H9 (cell line): ENCODE data around the gene HOGA1. TPM values are rescaled to one million over a fixed set of nuclear protein-coding genes. Genes with fewer than 3 reads are reported as not detected.

Experiments used
- DNase-seq: peaks from one replicate; pipeline ENCODE4 v3.0.0-alpha.2; 2017
- H2AFZ ChIP-seq: one replicate; pipeline ENCODE4 v1.6.1; 2013; ENCODE audit warnings: mild to moderate bottlenecking, low read length, control low read depth, moderate library complexity
- H2AK5ac ChIP-seq: 2 replicates; pipeline ENCODE4 v1.6.1; 2013; ENCODE audit warnings: low read length, control low read depth, mixed read lengths; ENCODE audit not compliant: insufficient read length
- H2BK120ac ChIP-seq: one replicate; pipeline ENCODE4 v1.6.1; 2013; ENCODE audit warnings: low read depth, mild to moderate bottlenecking, low read length, control low read depth, inconsistent platforms; ENCODE audit not compliant: poor library complexity, severe bottlenecking
- H2BK12ac ChIP-seq: 2 replicates; pipeline ENCODE4 v1.6.1; 2013; ENCODE audit warnings: low read length, control low read depth, mixed read lengths, low read depth; ENCODE audit not compliant: insufficient read length
- H2BK15ac ChIP-seq: 2 replicates; pipeline ENCODE4 v1.6.1; 2013; ENCODE audit warnings: low read depth, low read length, control low read depth
- H2BK20ac ChIP-seq: one replicate; pipeline ENCODE4 v1.6.1; 2013; ENCODE audit warnings: low read depth, mild to moderate bottlenecking, low read length, control low read depth, inconsistent platforms; ENCODE audit not compliant: poor library complexity, severe bottlenecking
- H2BK5ac ChIP-seq: 2 replicates; pipeline ENCODE4 v1.6.1; 2013; ENCODE audit warnings: low read length, control low read depth, mixed read lengths; ENCODE audit not compliant: insufficient read length
- H3K14ac ChIP-seq: 2 replicates; pipeline ENCODE4 v1.6.1; 2013; ENCODE audit warnings: low read length, control low read depth; ENCODE audit not compliant: insufficient read depth
- H3K18ac ChIP-seq: 2 replicates; pipeline ENCODE4 v1.6.1; 2013; ENCODE audit warnings: low read depth, mild to moderate bottlenecking, mixed read lengths, low read length, control low read depth; ENCODE audit not compliant: insufficient read length
- H3K23ac ChIP-seq: 2 replicates; pipeline ENCODE4 v1.6.1; 2013; ENCODE audit warnings: low read length, control low read depth, mixed read lengths, low read depth; ENCODE audit not compliant: insufficient read length
- H3K23me2 ChIP-seq: 2 replicates; pipeline ENCODE4 v1.6.1; 2013; ENCODE audit warnings: low read depth, mild to moderate bottlenecking, mixed read lengths, low read length, control low read depth; ENCODE audit not compliant: insufficient read length, poor library complexity, severe bottlenecking
- H3K27ac ChIP-seq: 2 replicates; pipeline ENCODE4 v1.5.1; 2013; ENCODE audit warnings: low read length, control low read depth, mixed read lengths, low read depth; ENCODE audit not compliant: insufficient read length
- H3K27me3 ChIP-seq: 2 replicates; pipeline ENCODE4 v1.6.1; 2013; ENCODE audit warnings: low read length, control low read depth, inconsistent platforms; ENCODE audit not compliant: insufficient read depth
- H3K4ac ChIP-seq: 2 replicates; pipeline ENCODE4 v1.6.1; 2013; ENCODE audit warnings: low read depth, mild to moderate bottlenecking, control low read depth, inconsistent platforms, low read length, moderate library complexity
- H3K4me1 ChIP-seq: 2 replicates; pipeline ENCODE4 v1.6.1; 2013; ENCODE audit warnings: low read length, control low read depth, inconsistent platforms; ENCODE audit not compliant: insufficient read depth
- H3K4me2 ChIP-seq: 2 replicates; pipeline ENCODE4 v1.6.1; 2013; ENCODE audit warnings: low read length, control low read depth, mixed read lengths; ENCODE audit not compliant: insufficient read length, insufficient read depth
- H3K56ac ChIP-seq: 2 replicates; pipeline ENCODE4 v1.6.1; 2013; ENCODE audit warnings: low read depth, mild to moderate bottlenecking, mixed read lengths, low read length, control low read depth; ENCODE audit not compliant: insufficient read length
- H3K79me1 ChIP-seq: 2 replicates; pipeline ENCODE4 v1.6.1; 2013; ENCODE audit warnings: low read depth, mild to moderate bottlenecking, moderate library complexity, low read length, control low read depth, inconsistent platforms; ENCODE audit not compliant: insufficient read depth, poor library complexity, severe bottlenecking
- H3K79me2 ChIP-seq: 2 replicates; pipeline ENCODE4 v1.6.1; 2013; ENCODE audit warnings: low read length, control low read depth, inconsistent platforms; ENCODE audit not compliant: insufficient read depth
- H3K9ac ChIP-seq: 2 replicates; pipeline ENCODE4 v1.6.1; 2013; ENCODE audit warnings: low read length, control low read depth, mixed read lengths; ENCODE audit not compliant: insufficient read length; ENCODE audit errors: extremely low read depth
- H3K9me3 ChIP-seq: one replicate; pipeline ENCODE4 v1.6.1; 2013; ENCODE audit warnings: low read depth, low read length, inconsistent platforms; ENCODE audit not compliant: control insufficient read depth
- H3T11ph ChIP-seq: one replicate; pipeline ENCODE4 v1.6.1; 2013; ENCODE audit warnings: mild to moderate bottlenecking, low read length, control low read depth, inconsistent platforms
- H4K20me1 ChIP-seq: one replicate; pipeline ENCODE4 v1.6.1; 2013; ENCODE audit not compliant: control insufficient read depth, insufficient read length, insufficient read depth
- H4K5ac ChIP-seq: 2 replicates; pipeline ENCODE4 v1.6.1; 2013; ENCODE audit warnings: low read depth, mild to moderate bottlenecking, mixed read lengths, low read length, control low read depth; ENCODE audit not compliant: insufficient read length
- H4K8ac ChIP-seq: replicated peaks from 2 replicates; pipeline ENCODE4 v1.6.1; 2013; ENCODE audit warnings: low read length, control low read depth, mixed read lengths, low read depth; ENCODE audit not compliant: insufficient read length
- H4K91ac ChIP-seq: 2 replicates; pipeline ENCODE4 v1.6.1; 2013; ENCODE audit warnings: low read depth, mild to moderate bottlenecking, moderate library complexity, mixed read lengths, low read length, control low read depth; ENCODE audit not compliant: insufficient read length
- H3K27ac Mint-ChIP-seq, 3 experiments: 2 replicates in 2 of 3; 3 replicates in 1 of 3; pipeline ENCODE4 v1.8.0; 2020 to 2021; ENCODE audit warnings: mixed read lengths in 3 of 3, mild to moderate bottlenecking in 1 of 3, moderate library complexity in 1 of 3
- H3K27me3 Mint-ChIP-seq: 2 replicates; pipeline ENCODE4 v1.8.0; 2021; ENCODE audit warnings: low read depth, mild to moderate bottlenecking, moderate library complexity, mixed read lengths
- H3K36me3 Mint-ChIP-seq, 3 experiments: 2 replicates in 2 of 3; 3 replicates in 1 of 3; pipeline ENCODE4 v1.8.0; 2020 to 2021; ENCODE audit warnings: low read depth in 3 of 3, mixed read lengths in 3 of 3; ENCODE audit not compliant: insufficient read depth in 1 of 3
- H3K4me1 Mint-ChIP-seq, 2 experiments: 2 replicates each; pipeline ENCODE4 v1.8.0; 2020; ENCODE audit warnings: mixed read lengths in 2 of 2
- H3K4me3 Mint-ChIP-seq, 2 experiments: 2 replicates in 1 of 2; 3 replicates in 1 of 2; pipeline ENCODE4 v1.8.0; 2020 to 2021; ENCODE audit warnings: mild to moderate bottlenecking in 2 of 2, mixed read lengths in 2 of 2, moderate library complexity in 1 of 2
- H3K9me3 Mint-ChIP-seq, 2 experiments: 2 replicates in 1 of 2; 3 replicates in 1 of 2; pipeline ENCODE4 v1.8.0; 2020; ENCODE audit warnings: mild to moderate bottlenecking in 2 of 2, mixed read lengths in 2 of 2, moderate library complexity in 1 of 2
- WGBS: extraction: QIAGEN DNeasy Blood & Tissue Kit; methylation state at CpG from one replicate; pipeline ENCODE4 v1.1.7; 2013; ENCODE audit warnings: missing lambda C conversion rate, low lambda C conversion rate, mixed read lengths; ENCODE audit not compliant: insufficient read length; ENCODE audit errors: extremely low coverage; 5-methylcytosine and 5-hydroxymethylcytosine counted together
- total RNA-seq: library from RNA; stranded (reverse); gene quantifications from 2 replicates; pipeline ENCODE4 v1.2.1, GENCODE V29; 2021
- TF ChIP-seq, protein P1 (sequence below): fragments of 200-600 bp; sonication (generic); conservative IDR thresholded peaks from 3 replicates; pipeline ENCODE4 v1.8.0; 2021; ENCODE audit warnings: antibody characterized with exemption, mild to moderate bottlenecking

HOGA1 gene
- total RNA-seq, 1 experiment from 2014 or later, result 0.79 TPM

DNA sequence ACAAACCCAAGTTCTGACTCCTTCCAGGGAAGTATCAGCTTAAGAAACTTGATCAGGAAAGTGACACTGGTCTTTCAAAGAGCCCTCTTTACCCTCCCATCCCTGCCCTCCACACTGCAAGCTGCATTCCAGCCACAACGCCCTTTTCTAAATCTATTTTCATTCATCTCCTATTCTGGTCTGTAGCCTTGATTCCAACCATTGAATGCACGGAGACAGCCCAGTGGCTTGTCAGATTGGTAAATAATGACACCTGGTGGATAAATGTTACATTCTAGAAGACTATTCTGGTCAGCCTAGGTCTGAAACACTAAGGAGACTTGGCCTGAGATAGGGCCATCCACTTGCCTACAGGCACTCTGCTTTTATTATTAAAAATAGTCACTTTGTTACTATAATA lies 28.2 kb downstream of the HOGA1 start:
- Histone ChIP-seq H4K20me1 (no peaks in the 10 kb centered on the region), H2BK5ac (no peak overlapping the region), H2BK15ac (no peak overlapping the region), H3K14ac (no peak overlapping the region), H2AFZ (no peak overlapping the region), H3K18ac (no peak overlapping the region), H3K9ac (no peak overlapping the region), H3K4me1 (no peaks in the 10 kb centered on the region), H3K4me2 (no peak overlapping the region), H3K79me2 (no peaks in the 10 kb centered on the region), H2BK12ac (no peak overlapping the region), H2BK120ac (no peak overlapping the region), H4K8ac (no peak overlapping the region), H3T11ph (no peak overlapping the region), H3K27me3 (no peaks in the 10 kb centered on the region), H4K91ac (no peak overlapping the region), H3K4ac (no peak overlapping the region), H3K56ac (no peak overlapping the region), H3K27ac (no peak overlapping the region), H3K23ac (no peak overlapping the region), H2AK5ac (no peak overlapping the region), H3K9me3 (no peaks in the 10 kb centered on the region), H4K5ac (no peak overlapping the region), H2BK20ac (no peak overlapping the region), H3K23me2 (no peaks in the 10 kb centered on the region), H3K79me1 (no peaks in the 10 kb centered on the region)
- Mint-ChIP-seq H3K27ac (no peak overlapping the region), H3K36me3 (0 out of 7 replicates have a peak, but pooled peaks cover 3 to 5% (median 4%) of the 10 kb centered on the region in 3 experiments), H3K9me3 (no peaks in the 10 kb centered on the region), H3K4me3 (no peak overlapping the region), H3K4me1 (peaks cover 11 to 13% of the 10 kb centered on the region in 2 experiments), H3K27me3 (no peaks in the 10 kb centered on the region)
- DNase-seq, result peak; percentile 51
- WGBS, result no CpG with 5 or more reads among the region's 2 CpGs
- TF ChIP-seq, protein P1, sequence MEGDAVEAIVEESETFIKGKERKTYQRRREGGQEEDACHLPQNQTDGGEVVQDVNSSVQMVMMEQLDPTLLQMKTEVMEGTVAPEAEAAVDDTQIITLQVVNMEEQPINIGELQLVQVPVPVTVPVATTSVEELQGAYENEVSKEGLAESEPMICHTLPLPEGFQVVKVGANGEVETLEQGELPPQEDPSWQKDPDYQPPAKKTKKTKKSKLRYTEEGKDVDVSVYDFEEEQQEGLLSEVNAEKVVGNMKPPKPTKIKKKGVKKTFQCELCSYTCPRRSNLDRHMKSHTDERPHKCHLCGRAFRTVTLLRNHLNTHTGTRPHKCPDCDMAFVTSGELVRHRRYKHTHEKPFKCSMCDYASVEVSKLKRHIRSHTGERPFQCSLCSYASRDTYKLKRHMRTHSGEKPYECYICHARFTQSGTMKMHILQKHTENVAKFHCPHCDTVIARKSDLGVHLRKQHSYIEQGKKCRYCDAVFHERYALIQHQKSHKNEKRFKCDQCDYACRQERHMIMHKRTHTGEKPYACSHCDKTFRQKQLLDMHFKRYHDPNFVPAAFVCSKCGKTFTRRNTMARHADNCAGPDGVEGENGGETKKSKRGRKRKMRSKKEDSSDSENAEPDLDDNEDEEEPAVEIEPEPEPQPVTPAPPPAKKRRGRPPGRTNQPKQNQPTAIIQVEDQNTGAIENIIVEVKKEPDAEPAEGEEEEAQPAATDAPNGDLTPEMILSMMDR, result peak; percentile 70
